Measurements from ENCODE around the gene NRSN1.
"Not testable (repeated sequence)": the region's sequence is repeated elsewhere in the genome, so short reads cannot be mapped to it uniquely, and the experiment has no call there.

NRSN1 gene

GRCh38 chr6:24142733-24143132 lies 16.7 kb downstream of the NRSN1 start:
- not testable (repeated sequence) for DNase-seq (ENCODE audit: low spot score)

GRCh38 chr6:24145690-24146131 lies 19.7 kb downstream of the NRSN1 start:
- no peak for DNase-seq (ENCODE audit: low spot score)

DNA sequence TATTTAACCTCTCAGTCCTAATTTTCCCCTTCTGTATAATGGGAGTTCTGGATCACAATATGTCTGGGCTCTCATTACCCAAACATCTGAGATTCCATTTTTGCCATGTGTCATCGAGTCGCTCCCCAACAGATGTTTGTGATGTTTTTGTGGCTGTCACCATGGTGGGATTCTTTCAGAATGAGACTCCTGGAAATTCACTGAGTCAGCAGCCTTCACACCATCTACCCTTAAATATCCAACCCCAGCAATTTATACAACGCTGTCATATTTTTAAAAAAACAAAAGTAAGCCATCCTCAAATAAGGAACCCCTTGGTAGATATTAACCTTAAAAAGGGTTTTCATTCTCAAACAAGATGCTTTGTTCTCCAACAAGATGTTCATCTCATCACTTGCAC lies 20.9 kb downstream of the NRSN1 start:
- no peak for DNase-seq (ENCODE audit: low spot score)

DNA sequence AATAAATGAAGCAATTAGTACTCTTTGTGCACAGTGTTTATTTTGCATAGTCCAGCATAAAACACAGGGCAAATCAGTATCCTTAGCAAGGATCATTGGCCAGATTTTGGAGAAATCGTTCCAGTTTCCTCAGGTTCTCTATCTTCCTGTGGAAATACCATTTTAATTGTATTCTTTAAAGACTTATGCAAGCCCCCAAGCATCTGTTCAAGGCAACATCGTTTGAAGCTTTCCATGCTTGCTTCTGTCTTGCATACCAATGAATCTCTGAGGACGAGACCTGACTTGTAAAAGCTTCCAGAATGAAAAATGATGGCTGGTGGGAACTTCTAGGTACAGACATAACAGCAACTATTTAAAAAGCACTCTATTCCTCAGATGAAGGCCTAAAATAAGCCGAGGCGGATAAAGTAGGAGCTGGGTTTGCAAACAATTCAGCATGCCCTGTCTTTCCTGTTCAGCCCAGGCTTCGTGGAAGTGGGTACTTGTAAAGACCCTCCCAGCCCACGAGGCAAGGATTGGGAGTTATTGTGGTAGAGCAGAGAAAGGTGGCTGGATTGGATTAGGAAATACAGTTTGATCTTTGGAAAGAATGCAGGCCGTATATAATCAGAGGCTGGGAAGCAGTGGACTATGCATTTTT lies 21.6 kb downstream of the NRSN1 start:
- DNase-seq (ENCODE audit: low spot score) = no peak

DNA sequence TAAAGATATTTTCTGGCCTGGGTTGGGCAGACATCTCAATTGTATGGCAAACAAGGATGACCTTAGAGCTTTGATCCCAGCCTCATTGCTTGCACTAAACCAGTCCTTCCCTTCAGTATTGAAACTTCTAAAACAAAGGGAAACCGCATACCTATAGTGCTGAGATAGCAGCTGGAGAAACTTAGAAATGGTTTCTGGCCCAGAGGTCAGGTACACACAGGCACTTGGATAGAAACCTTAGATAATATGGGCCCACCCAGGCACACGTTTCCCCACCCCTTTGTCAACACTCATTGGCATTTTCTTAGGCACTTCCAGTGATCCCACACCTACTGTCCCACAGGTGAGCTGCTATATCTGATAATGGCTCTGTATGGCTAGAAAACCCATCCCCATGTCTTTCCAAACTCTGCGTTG lies 22.1 kb downstream of the NRSN1 start:
- no peak for DNase-seq (ENCODE audit: low spot score)

- no peak for DNase-seq (ENCODE audit: low spot score)
Measured at GRCh38 chr6:24148684-24149083, 22.7 kb downstream of the NRSN1 start.

GRCh38 chr6:24149296-24149695 lies 23.3 kb downstream of the NRSN1 start:
- DNase-seq (ENCODE audit: low spot score) = no peak

- no peak for DNase-seq (ENCODE audit: low spot score)
Measured at GRCh38 chr6:24149836-24150235, 23.8 kb downstream of the NRSN1 start.

DNA sequence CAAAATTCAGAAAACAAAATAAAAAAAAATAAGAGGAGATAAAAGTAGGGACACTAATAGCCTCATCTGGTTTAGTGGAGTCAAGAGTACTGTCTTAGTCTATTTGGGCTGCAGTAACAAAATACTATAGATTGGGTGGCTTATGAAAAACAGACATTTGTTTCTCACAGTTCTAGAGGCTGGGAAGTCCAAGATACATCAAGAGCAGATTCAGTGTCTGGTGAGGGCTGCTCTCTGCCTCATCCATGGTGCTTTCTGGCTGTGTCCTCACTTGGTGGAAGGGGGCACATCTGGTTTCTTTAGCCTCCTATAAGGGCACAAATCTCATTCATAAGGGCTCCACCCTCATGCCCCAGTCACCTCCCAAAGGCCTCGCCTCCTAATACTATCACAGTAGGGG lies 26.0 kb downstream of the NRSN1 start:
- no peak for DNase-seq (ENCODE audit: low spot score)

DNA sequence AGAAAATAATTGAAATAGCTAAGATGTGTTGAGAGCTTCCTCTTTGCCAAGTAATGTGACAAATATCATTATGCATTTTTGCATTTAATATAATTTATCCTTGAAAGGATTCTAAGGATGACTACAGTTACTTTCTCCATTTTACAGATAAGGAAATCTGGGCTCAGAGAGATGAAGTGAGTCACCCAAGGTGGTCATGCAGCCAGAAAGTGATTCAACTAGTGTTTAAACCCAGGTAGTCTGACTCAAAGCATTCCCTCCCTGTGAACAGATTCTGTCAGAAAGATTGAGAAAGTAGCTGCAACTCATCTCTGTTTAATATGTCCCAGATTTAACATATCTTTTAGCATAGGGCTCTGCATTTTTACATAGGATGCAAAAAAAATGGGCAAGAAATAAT lies 28.1 kb downstream of the NRSN1 start:
- peak; percentile 83 for DNase-seq (ENCODE audit: low spot score)

DNA sequence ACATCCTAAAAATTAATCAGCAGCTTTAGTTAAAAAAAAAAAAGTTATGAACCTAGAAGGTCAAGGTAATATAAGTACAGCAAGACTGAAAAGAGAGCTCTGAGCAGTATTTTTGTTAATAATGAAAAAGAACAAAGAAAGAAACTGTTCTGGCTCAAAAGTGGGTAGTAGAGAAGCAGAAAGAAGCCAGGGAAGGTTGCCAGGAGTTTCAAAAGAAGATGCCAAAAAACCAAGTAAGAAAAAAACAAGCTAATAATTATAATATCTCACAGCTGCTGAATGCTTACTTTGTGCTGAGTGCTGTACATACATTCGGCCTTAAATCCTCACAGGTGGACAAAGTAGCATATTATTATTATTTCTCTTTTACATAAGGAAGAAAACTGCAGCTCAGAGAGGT lies 31.9 kb downstream of the NRSN1 start:
- DNase-seq (ENCODE audit: low spot score) = no peak

DNA sequence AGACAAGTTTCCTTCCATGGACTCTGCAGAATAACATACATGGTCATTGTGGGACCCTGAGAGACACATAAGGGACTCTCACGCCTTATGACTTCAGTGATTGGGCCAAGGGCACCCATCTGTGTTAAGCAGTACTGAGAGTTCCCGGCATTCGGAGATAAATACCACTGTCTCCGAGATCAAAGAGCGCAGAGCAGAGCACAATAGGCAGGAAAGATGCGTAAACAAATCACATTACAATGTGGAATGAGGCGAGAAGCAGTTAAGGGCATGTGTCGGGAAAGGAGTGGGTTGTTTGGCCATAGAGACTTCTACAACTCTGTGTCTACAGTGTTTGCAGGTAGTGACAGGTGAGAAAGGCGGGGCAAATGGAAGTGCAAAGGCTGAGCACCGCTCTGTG lies 57.6 kb downstream of the NRSN1 start:
- DNase-seq (ENCODE audit: low spot score) = no peak

GRCh38 chr6:24186349-24186748 lies 60.3 kb downstream of the NRSN1 start:
- no peak for DNase-seq (ENCODE audit: low spot score)

DNA sequence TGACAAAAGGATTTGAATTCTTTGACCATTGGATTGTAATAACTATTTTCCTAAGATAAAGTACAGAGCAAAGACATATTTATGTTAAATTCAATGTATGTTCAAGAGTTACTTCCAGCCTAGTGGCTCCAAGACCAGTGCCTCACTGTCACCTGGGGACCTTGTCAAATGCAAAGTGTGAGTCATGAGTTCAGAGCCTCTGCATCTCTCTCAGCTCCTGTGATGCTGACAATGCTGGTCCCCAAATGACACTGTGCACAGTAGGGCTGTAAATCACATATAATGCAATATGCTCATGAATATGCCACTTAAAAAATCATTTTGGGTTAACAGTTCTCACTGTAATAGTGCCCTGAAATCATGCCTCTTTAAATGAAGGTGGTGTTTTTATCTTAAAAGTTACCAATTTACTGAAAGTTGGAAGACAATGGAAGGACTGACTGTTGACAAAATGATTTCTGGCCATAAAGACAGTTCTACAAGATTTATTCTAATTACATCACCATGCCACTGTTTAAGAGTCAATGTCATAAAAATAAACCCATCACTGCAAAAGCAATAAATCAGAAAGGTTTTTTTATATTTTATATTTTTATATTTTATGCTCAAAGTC lies 62.1 kb downstream of the NRSN1 start:
- DNase-seq (ENCODE audit: low spot score) = no peak

DNA sequence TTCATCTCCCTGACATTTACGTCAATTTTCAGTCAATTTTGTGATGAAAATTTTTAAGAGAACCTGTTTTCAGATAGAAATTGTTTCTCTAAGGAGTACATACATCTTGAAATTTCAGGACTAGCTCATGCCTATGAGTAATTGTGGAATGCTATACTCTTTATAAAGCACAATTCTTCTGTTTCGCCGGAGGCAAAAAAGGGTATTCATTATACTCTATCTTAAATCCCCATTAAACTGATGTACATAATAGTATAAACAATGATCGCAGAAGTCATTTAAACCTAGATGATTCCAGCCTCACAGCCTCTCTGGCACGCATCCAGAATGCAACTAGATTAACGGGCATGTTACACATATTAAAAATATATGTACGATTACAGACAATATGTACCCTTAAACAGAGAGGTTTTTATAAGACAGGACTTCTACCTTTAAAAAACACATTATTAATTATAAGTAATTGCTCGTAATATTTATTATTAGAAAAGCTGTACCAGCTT lies 62.6 kb downstream of the NRSN1 start:
- DNase-seq (ENCODE audit: low spot score) = no peak

GRCh38 chr6:24191346-24191745 lies 65.3 kb downstream of the NRSN1 start:
- no peak for DNase-seq (ENCODE audit: low spot score)

DNA sequence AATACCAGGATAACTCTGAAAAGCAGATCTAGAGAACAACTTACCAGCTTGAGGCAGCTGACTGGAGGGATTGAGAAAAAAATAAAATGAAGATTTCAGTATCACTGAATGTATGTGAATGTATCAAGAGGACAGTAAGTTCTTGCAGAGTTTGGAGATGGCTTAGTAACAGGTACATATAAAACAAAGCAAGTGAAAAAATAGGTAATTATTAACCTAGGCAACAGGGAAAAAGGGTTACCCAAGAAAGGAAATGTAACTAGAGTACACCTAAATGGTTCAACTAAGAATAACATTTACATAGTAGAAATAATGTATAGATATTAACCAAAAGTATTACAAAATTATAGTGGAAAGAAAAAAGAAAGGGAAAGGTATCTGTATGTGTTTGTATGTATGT lies 67.3 kb downstream of the NRSN1 start:
- peak; percentile 33 for DNase-seq (ENCODE audit: low spot score)

DNA sequence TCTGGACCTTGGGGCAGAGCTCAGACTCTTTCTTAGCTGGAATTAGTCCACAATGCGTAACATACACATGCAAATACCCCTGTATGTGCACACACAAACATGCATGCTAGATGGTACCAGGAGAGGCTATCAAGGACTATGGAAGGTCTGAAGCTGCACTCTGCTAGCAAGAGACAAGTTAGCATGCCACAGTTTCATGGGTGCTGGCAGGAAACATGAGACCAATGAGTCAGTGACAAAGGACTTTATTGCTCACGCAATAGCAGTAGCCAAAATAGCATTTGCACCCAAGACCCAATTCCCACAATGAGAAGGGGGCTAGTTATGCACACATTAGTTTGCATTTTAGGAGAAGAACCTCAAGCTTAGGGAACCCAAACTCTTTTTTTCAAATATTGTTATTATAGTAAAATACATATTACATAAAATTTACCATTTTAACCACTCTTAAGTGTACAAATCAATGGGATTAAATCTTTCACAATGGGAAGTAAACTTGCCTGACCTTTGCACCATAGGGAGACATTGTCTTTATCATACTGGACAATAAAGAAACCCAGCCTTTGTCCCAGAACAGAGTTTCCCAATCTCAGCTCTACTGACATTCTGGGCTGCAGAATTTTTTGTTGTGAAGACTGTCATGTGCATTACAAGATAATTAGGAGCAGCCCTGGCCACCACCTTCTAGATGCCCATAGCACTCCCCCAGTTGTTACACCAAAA lies 69.1 kb downstream of the NRSN1 start:
- peak; percentile 34 for DNase-seq (ENCODE audit: low spot score)

DNA sequence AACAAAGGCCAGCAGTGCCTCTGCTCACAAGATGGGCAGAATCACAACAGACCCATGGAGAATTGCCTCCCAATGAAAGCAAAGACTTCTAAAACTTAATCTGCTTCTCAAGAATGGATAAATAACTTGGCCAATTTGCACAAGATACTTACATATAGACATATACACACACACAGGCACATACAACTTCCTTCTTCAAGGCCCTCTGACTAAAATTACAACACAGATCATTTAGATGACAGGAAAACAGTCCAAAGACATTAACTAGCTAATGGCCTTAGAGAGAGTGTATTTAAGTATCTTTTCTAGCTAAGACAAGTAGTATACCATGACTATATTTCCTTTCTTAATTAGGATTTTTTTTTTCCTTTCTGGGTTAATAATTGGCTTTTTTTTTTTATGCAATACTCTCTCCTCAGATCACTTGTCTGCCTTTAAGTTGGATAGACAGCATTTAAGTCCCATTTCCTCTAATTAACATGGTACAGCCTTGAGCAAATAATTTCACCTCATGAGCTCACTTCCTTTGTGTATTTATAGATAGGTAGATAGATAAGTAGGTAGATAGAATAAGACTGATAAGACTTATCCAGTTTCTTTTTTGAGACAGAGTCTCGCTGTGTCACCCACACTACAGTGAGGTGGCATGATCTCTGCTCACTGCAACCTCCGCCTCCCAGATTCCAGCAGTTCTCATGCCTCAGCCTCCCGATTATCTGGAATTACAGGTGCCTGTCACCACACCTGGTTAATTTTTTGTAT lies 70.0 kb downstream of the NRSN1 start:
- DNase-seq (ENCODE audit: low spot score) = no peak
